ENCODE results near the gene NRSN2.
"Not testable (repeated sequence)": the region's sequence is repeated elsewhere in the genome, so short reads cannot be mapped to it uniquely, and the experiment has no call there.

DNA sequence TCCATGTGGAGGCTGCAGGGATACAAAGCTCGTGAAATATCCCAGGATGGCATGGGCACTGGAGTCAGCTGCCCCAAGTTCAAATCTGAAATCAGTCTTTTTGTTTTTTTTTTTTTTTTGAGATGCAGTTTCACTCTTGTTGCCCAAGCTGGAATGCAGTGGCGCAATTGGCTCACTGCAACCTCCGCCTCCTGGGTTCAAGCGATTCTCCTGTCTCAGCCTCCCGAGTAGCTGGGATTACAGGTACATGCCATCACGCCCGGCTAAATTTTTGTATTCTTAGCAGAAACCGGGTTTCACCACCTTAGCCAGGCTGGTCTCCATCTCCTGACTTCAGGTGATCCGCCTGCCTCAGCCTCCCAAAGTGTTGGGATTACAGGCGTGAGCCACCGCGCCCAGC, 30.7 kb downstream of the NRSN2 start:
- TF ChIP-seq, protein P1, sequence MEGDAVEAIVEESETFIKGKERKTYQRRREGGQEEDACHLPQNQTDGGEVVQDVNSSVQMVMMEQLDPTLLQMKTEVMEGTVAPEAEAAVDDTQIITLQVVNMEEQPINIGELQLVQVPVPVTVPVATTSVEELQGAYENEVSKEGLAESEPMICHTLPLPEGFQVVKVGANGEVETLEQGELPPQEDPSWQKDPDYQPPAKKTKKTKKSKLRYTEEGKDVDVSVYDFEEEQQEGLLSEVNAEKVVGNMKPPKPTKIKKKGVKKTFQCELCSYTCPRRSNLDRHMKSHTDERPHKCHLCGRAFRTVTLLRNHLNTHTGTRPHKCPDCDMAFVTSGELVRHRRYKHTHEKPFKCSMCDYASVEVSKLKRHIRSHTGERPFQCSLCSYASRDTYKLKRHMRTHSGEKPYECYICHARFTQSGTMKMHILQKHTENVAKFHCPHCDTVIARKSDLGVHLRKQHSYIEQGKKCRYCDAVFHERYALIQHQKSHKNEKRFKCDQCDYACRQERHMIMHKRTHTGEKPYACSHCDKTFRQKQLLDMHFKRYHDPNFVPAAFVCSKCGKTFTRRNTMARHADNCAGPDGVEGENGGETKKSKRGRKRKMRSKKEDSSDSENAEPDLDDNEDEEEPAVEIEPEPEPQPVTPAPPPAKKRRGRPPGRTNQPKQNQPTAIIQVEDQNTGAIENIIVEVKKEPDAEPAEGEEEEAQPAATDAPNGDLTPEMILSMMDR (IDR thresholded peaks at IDR 0.05), result not testable (repeated sequence)
- not testable (repeated sequence) for TF ChIP-seq POLR2A (IDR thresholded peaks at IDR 0.05)
